ENCODE measurements around the gene HCFC1R1.
A peak's percentile ranks its signal among the peaks of the same experiment; 100 is the strongest.

Gene HCFC1R1

GRCh38 chr16:3021449-3022207 lies 2.1 kb downstream of the HCFC1R1 start:
- WGBS, 2 donors (ENCODE audit: extremely low coverage in 2 of 2, insufficient read length in 2 of 2, insufficient replicate concordance in 1 of 2), result no CpG with 5 or more reads among the region's 25 CpGs

GRCh38 chr16:3020604-3021448 lies 2.9 kb downstream of the HCFC1R1 start:
- peak; percentile 64 for DNase-seq (ENCODE audit: low spot score)
- H2AK5ac ChIP-seq (ENCODE audit: low read depth, low read length), result peak overlapping the region; percentile 81
- no peak overlapping the region for H4K8ac ChIP-seq (ENCODE audit: low read depth, low read length)
- H3K4ac ChIP-seq (ENCODE audit: low read length), result no peak overlapping the region
- H2BK5ac ChIP-seq (ENCODE audit: low read length), result peak overlapping the region; percentile 82
- peaks cover 25 to 29% of the 10 kb centered on the region in 2 donors for H3K4me1 ChIP-seq (ENCODE audit: control insufficient read depth in 2 of 2, insufficient read depth in 1 of 2, low read depth in 1 of 2, low read length in 2 of 2)
- WGBS, 2 donors (ENCODE audit: extremely low coverage in 2 of 2, insufficient read length in 2 of 2, insufficient replicate concordance in 1 of 2), result no CpG with 5 or more reads among the region's 57 CpGs
- H3K27ac ChIP-seq (replicated peaks; ENCODE audit: low read length), result peak overlapping the region; percentile 92
- peak overlapping the region; percentile 98 for H3K18ac ChIP-seq (ENCODE audit: low read length)
- H2BK120ac ChIP-seq (ENCODE audit: low read depth, low read length), result no peak overlapping the region
- peaks cover 0 to 15% (median 9%) of the 10 kb centered on the region in 3 experiments for H3K27me3 ChIP-seq (ENCODE audit: control insufficient read depth in 3 of 3, insufficient read depth in 3 of 3, low read depth in 1 of 3, low read length in 3 of 3)
- peak overlapping the region; percentile 51 to 91 for H3K4me3 ChIP-seq (ENCODE audit: low read length in 2 of 2)
- H3K23ac ChIP-seq (ENCODE audit: low read depth, low read length, poor library complexity), result peak overlapping the region; percentile 97
- peak overlapping the region; percentile 89 for H3K14ac ChIP-seq (ENCODE audit: low read length)
- peak overlapping the region; percentile 91 for H3K9ac ChIP-seq (ENCODE audit: low read depth, low read length, poor library complexity)
- H3K36me3 ChIP-seq (replicated peaks in 1 of 2; ENCODE audit: control insufficient read depth in 2 of 2, insufficient read depth in 2 of 2, low read length in 2 of 2), result peaks cover 0 to 5% of the 10 kb centered on the region in 2 donors
- peak overlapping the region; percentile 96 for H2BK15ac ChIP-seq (ENCODE audit: low read length)
- peak overlapping the region; percentile 90 for H2BK12ac ChIP-seq (ENCODE audit: low read length)
- H2AFZ ChIP-seq (ENCODE audit: low read length), result peak overlapping the region; percentile 93
- H3K9me3 ChIP-seq (replicated peaks in 1 of 2; ENCODE audit: control insufficient read depth in 2 of 2, insufficient read depth in 1 of 2, low read depth in 1 of 2, low read length in 2 of 2), result no peaks in the 10 kb centered on the region
- H4K91ac ChIP-seq (ENCODE audit: low read depth, low read length, poor library complexity), result no peak overlapping the region
- H3K4me2 ChIP-seq (ENCODE audit: insufficient read depth, low read length, poor library complexity, severe bottlenecking), result peak overlapping the region; percentile 100
- H3K79me1 ChIP-seq (ENCODE audit: low read depth, low read length), result peaks cover 9% of the 10 kb centered on the region

More at GRCh38 chr16:3021449-3022207, 2.1 kb downstream of the HCFC1R1 start:
- peak overlapping the region; percentile 98 for H3K18ac ChIP-seq (ENCODE audit: low read length)
- H2BK15ac ChIP-seq (ENCODE audit: low read length), result peak overlapping the region; percentile 96
- H2BK120ac ChIP-seq (ENCODE audit: low read depth, low read length), result peak overlapping the region; percentile 90
- H3K27me3 ChIP-seq (ENCODE audit: control insufficient read depth in 3 of 3, insufficient read depth in 3 of 3, low read depth in 1 of 3, low read length in 3 of 3), result peaks cover 0 to 13% (median 5%) of the 10 kb centered on the region in 3 experiments
- peak overlapping the region; percentile 93 for H2AFZ ChIP-seq (ENCODE audit: low read length)
- peak overlapping the region; percentile 100 for H3K4me2 ChIP-seq (ENCODE audit: insufficient read depth, low read length, poor library complexity, severe bottlenecking)
- peaks cover 25 to 29% of the 10 kb centered on the region in 2 donors for H3K4me1 ChIP-seq (ENCODE audit: control insufficient read depth in 2 of 2, insufficient read depth in 1 of 2, low read depth in 1 of 2, low read length in 2 of 2)
- peak overlapping the region; percentile 100 for H2BK12ac ChIP-seq (ENCODE audit: low read length)
- H2BK5ac ChIP-seq (ENCODE audit: low read length), result peak overlapping the region; percentile 82
- H3K4me3 ChIP-seq (ENCODE audit: low read length in 2 of 2), result peak overlapping the region; percentile 51 to 91
- peak overlapping the region; percentile 89 for H3K14ac ChIP-seq (ENCODE audit: low read length)
- H3K9ac ChIP-seq (ENCODE audit: low read depth, low read length, poor library complexity), result peak overlapping the region; percentile 91
- peak overlapping the region; percentile 9 for H3K4ac ChIP-seq (ENCODE audit: low read length)
- peak; percentile 89 for DNase-seq (ENCODE audit: low spot score)
- peak overlapping the region; percentile 81 for H2AK5ac ChIP-seq (ENCODE audit: low read depth, low read length)
- H4K8ac ChIP-seq (ENCODE audit: low read depth, low read length), result no peak overlapping the region
- H3K36me3 ChIP-seq (replicated peaks in 1 of 2; ENCODE audit: control insufficient read depth in 2 of 2, insufficient read depth in 2 of 2, low read length in 2 of 2), result peaks cover 5 to 13% of the 10 kb centered on the region in 2 donors
- H3K79me1 ChIP-seq (ENCODE audit: low read depth, low read length), result peaks cover 9% of the 10 kb centered on the region
- H3K9me3 ChIP-seq (replicated peaks in 1 of 2; ENCODE audit: control insufficient read depth in 2 of 2, insufficient read depth in 1 of 2, low read depth in 1 of 2, low read length in 2 of 2), result no peaks in the 10 kb centered on the region
- peak overlapping the region; percentile 97 for H3K23ac ChIP-seq (ENCODE audit: low read depth, low read length, poor library complexity)
- H4K91ac ChIP-seq (ENCODE audit: low read depth, low read length, poor library complexity), result no peak overlapping the region
- peak overlapping the region; percentile 92 for H3K27ac ChIP-seq (replicated peaks; ENCODE audit: low read length)

DNA sequence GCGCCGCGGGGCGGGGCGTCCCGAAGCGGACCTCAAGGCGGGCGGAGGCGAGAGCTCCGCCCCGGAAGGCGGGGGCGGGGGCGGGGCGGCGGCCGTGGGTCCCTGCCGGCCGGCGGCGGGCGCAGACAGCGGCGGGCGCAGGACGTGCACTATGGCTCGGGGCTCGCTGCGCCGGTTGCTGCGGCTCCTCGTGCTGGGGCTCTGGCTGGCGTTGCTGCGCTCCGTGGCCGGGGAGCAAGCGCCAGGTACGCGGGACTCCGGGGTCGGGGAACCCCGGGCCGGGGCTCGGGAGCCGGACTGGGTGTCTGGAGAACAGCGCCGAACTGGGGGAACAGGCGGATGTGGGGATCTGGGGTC lies 3.5 kb downstream of the HCFC1R1 start, which contains the start of gene TNFRSF12A:
Gene TNFRSF12A (plus strand): TSS at position 122 of the 357 bp plus-strand sequence. CDS start 30 bp downstream, at position 152.
- Histone ChIP-seq H3K4me2 (ENCODE audit: insufficient read depth, low read length, poor library complexity, severe bottlenecking) (peak within 1 kb of the TSS; percentile 100), H2AFZ (ENCODE audit: low read length) (peak within 1 kb of the TSS; percentile 93), H3K9me3 (replicated peaks in 1 of 2; ENCODE audit: control insufficient read depth in 2 of 2, insufficient read depth in 1 of 2, low read depth in 1 of 2, low read length in 2 of 2) (no peaks in the 10 kb centered on the region), H4K91ac (ENCODE audit: low read depth, low read length, poor library complexity) (no peak within 1 kb of the TSS), H3K36me3 (replicated peaks in 1 of 2; ENCODE audit: control insufficient read depth in 2 of 2, insufficient read depth in 2 of 2, low read length in 2 of 2) (no peaks in the 10 kb centered on the region), H2BK120ac (ENCODE audit: low read depth, low read length) (no peak within 1 kb of the TSS), H2BK15ac (ENCODE audit: low read length) (peak within 1 kb of the TSS; percentile 96), H3K4ac (ENCODE audit: low read length) (no peak within 1 kb of the TSS), H3K79me1 (ENCODE audit: low read depth, low read length) (peaks cover 9% of the 10 kb centered on the region), H2AK5ac (ENCODE audit: low read depth, low read length) (peak within 1 kb of the TSS; percentile 81), H3K27me3 (ENCODE audit: control insufficient read depth in 3 of 3, insufficient read depth in 3 of 3, low read depth in 1 of 3, low read length in 3 of 3) (peaks cover 0 to 19% (median 9%) of the 10 kb centered on the region in 3 experiments), H4K8ac (ENCODE audit: low read depth, low read length) (peak within 1 kb of the TSS; percentile 43), H3K23ac (ENCODE audit: low read depth, low read length, poor library complexity) (peak within 1 kb of the TSS; percentile 98), H3K18ac (ENCODE audit: low read length) (peak within 1 kb of the TSS; percentile 98), H3K4me1 (ENCODE audit: control insufficient read depth in 2 of 2, insufficient read depth in 1 of 2, low read depth in 1 of 2, low read length in 2 of 2) (peaks cover 25 to 29% of the 10 kb centered on the region in 2 donors), H3K14ac (ENCODE audit: low read length) (peak within 1 kb of the TSS; percentile 89), H2BK5ac (ENCODE audit: low read length) (peak within 1 kb of the TSS; percentile 82), H3K27ac (replicated peaks; ENCODE audit: low read length) (peak within 1 kb of the TSS; percentile 92), H3K9ac (ENCODE audit: low read depth, low read length, poor library complexity) (peak within 1 kb of the TSS; percentile 91), H2BK12ac (ENCODE audit: low read length) (peak within 1 kb of the TSS; percentile 90), H3K4me3 (ENCODE audit: low read length in 2 of 2) (peak within 1 kb of the TSS; percentile 51 to 91)
- peak; percentile 84 for DNase-seq (ENCODE audit: low spot score)
- WGBS, 2 donors (ENCODE audit: extremely low coverage in 2 of 2, insufficient read length in 2 of 2, insufficient replicate concordance in 1 of 2), result no CpG with 5 or more reads among the region's 49 CpGs

Data from neuronal stem cell (in vitro differentiated cells).